Glutamatergic neuron (in vitro differentiated cells): Measurements from ENCODE around the gene EPN3. TPM values are rescaled to one million over a fixed set of nuclear protein-coding genes. Genes with fewer than 3 reads are reported as not detected.

Experiments used
- DNase-seq: peaks from one replicate; pipeline ENCODE4 v3.0.0; 2022
- H3K27ac Mint-ChIP-seq: one replicate; pipeline ENCODE4 v1.8.0; 2020; ENCODE audit warnings: mild to moderate bottlenecking, mixed read lengths, inconsistent platforms; ENCODE audit not compliant: unreplicated experiment
- H3K27me3 Mint-ChIP-seq: one replicate; pipeline ENCODE4 v1.8.0; 2020; ENCODE audit warnings: mild to moderate bottlenecking, moderate library complexity, mixed read lengths, inconsistent platforms; ENCODE audit not compliant: unreplicated experiment
- H3K36me3 Mint-ChIP-seq: one replicate; pipeline ENCODE4 v1.8.0; 2020; ENCODE audit warnings: mild to moderate bottlenecking, mixed read lengths, inconsistent platforms; ENCODE audit not compliant: unreplicated experiment
- H3K4me1 Mint-ChIP-seq: one replicate; pipeline ENCODE4 v1.8.0; 2020; ENCODE audit warnings: mild to moderate bottlenecking, low read depth, mixed read lengths, inconsistent platforms; ENCODE audit not compliant: unreplicated experiment
- H3K4me3 Mint-ChIP-seq: one replicate; pipeline ENCODE4 v1.8.0; 2020; ENCODE audit warnings: mild to moderate bottlenecking, mixed read lengths, inconsistent platforms; ENCODE audit not compliant: unreplicated experiment
- H3K9me3 Mint-ChIP-seq: one replicate; pipeline ENCODE4 v1.8.0; 2020; ENCODE audit warnings: mild to moderate bottlenecking, moderate library complexity, mixed read lengths, inconsistent platforms; ENCODE audit not compliant: unreplicated experiment
- total RNA-seq: library from RNA; stranded (reverse); fragmentation: NEBNext Ultra II Directional; extraction: Animal tissue kit (Norgen Biotek cat#: 25700); gene quantifications from one replicate; pipeline ENCODE4 v1.2.1, GENCODE V29; 2021; ENCODE audit not compliant: unreplicated experiment
- TF ChIP-seq, protein P1 (sequence below): fragments of 200-600 bp; sonication (generic); IDR thresholded peaks from one replicate; pipeline ENCODE4 v1.5.0; 2021; ENCODE audit not compliant: partially characterized antibody, unreplicated experiment

Gene EPN3
- total RNA-seq, 1 donor from 2014 or later: 0.12 TPM

DNA sequence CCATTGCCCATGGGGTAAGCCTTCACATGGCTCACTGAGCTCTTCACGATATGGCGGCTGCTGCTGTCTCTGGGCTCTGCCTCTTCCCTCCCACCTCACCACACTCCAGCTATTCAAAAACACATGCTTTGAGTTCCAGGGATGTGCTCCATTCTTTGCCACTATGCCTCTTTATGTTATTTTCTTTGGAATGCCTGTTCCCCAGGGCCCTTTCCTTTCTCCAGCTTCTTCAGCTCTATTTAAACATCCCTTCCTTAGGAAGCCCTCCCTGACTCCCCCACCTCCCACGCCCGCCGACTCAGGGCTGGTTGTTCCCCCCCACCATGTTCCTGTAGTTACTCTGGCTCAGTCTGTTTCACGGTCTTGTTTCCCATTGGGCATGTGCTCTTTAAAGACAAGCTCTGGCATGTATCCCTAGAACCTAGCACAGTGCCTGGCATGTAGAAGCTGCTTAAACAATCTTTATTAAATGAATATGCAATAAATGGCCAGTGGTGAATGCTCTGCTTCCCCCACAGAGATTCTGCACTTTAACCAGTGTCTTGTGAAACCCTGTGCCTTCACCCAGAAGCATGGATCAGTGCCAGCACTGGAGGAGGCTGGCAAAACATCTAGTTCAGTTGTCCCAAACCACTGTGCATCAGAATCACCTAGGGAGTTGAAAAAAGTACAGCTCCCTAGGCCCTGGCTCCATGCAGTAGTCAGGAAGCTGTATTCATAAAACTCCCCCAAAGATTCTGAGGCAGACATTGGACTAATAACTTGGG, 17.4 kb upstream of the EPN3 start:
- Mint-ChIP-seq H3K36me3 (no peaks in the 10 kb centered on the region), H3K27me3 (peaks cover 5% of the 10 kb centered on the region), H3K4me3 (no peak overlapping the region), H3K27ac (no peak overlapping the region), H3K4me1 (peaks cover 18% of the 10 kb centered on the region), H3K9me3 (no peaks in the 10 kb centered on the region)
- TF ChIP-seq, protein P1, sequence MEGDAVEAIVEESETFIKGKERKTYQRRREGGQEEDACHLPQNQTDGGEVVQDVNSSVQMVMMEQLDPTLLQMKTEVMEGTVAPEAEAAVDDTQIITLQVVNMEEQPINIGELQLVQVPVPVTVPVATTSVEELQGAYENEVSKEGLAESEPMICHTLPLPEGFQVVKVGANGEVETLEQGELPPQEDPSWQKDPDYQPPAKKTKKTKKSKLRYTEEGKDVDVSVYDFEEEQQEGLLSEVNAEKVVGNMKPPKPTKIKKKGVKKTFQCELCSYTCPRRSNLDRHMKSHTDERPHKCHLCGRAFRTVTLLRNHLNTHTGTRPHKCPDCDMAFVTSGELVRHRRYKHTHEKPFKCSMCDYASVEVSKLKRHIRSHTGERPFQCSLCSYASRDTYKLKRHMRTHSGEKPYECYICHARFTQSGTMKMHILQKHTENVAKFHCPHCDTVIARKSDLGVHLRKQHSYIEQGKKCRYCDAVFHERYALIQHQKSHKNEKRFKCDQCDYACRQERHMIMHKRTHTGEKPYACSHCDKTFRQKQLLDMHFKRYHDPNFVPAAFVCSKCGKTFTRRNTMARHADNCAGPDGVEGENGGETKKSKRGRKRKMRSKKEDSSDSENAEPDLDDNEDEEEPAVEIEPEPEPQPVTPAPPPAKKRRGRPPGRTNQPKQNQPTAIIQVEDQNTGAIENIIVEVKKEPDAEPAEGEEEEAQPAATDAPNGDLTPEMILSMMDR: no peak
- DNase-seq: no peak

DNA sequence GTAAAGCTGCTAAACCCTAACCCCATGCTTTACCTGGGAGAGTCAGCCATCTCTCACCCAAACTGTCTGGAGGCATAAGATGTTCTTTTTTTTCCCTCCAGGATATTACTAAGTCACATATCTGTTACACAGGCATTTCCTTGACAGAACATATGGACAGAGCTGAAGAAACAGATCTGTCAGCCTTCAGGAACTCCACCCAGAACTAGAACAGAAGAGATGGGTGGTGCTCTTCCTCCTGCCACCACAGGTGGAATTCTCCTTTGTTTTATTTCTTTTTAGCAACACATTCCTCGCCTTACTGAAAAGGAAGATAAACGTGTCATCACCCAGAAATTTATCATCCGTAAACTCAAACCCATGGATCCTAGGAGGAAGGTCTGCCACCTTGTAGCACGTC, 15.5 kb upstream of the EPN3 start:
- Mint-ChIP-seq H3K9me3 (no peaks in the 10 kb centered on the region), H3K36me3 (no peaks in the 10 kb centered on the region), H3K27ac (no peak overlapping the region), H3K4me3 (no peak overlapping the region), H3K27me3 (peaks cover 5% of the 10 kb centered on the region), H3K4me1 (peaks cover 11% of the 10 kb centered on the region)
- DNase-seq: no peak
- TF ChIP-seq, protein P1: no peak

DNA sequence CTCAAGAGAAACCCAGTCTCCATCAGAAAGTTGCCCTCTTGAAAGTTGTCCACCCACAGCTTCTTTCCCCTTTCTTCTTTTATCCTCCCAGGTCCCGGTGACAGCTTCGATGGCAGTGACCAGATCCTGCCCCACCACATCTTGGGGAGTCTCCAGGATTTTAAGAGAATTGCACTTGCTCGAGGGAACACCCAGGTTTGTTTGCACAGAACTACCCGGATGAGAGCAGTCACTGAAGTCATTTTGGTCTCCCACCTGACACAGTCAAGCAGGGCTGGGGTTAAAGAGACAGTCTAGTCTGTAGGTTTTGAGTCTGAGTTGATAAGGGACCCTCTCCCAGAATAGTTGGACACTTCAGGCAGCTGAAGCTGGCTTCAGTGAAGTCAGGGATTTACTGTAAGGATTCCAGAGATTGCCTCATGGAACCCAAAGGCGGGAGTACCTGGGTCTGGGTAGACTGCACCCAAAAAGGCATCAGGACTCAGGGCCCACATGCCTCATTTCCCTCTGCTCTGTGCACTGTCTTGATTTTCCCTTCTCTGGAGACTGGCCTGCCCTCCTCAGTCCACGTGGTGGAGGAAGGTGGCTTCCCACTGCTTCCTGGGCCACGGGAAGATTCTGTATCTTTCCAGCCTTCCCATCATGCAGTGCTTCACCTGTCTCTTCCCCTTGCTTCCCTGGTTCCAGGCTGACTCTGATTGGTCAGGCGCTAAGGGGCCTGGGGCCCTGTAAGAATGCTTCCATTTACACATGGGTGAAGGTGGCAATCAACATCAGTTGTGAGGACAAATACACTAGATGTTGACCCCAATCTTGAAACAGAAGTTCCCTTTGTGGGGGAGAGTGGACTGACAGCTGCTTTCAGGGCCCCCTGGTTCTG, 14.8 kb upstream of the EPN3 start:
- TF ChIP-seq, protein P1: no peak
- no peaks in the 10 kb centered on the region for H3K36me3 Mint-ChIP-seq
- peaks cover 11% of the 10 kb centered on the region for H3K4me1 Mint-ChIP-seq
- no peak overlapping the region for H3K27ac Mint-ChIP-seq
- H3K27me3 Mint-ChIP-seq: peaks cover 5% of the 10 kb centered on the region
- DNase-seq: no peak
- no peaks in the 10 kb centered on the region for H3K9me3 Mint-ChIP-seq
- no peak overlapping the region for H3K4me3 Mint-ChIP-seq

DNA sequence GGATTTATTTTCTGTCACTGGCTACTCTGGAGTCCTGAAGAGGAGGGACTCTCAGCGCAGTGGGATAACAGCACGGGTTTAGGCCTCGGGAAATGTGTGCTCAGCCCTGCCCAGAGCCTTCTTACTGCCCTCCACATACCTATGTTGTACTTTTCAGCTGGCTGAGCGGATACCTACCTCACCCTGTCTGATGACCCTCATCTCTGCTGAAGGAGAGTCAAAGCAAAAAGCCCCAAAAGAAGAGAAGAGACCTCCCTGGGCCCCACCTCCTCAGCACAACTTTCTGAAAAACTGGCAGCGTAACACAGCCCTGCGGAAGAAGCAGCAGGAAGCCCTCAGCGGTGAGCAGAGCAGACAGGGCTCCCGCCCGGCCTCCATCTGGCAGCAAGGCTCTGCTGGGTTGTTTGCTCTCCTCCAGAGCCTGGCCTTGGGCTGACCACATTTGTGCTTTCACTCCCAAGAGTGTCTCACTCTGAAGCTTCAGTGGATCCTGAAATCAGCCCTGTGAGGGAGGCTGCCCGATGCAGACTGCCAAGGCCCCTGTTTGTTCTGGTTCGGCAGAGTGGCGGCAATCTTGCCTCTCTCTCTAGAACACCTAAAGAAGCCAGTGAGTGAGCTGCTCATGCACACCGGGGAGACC, 14.0 kb upstream of the EPN3 start:
- H3K9me3 Mint-ChIP-seq: no peaks in the 10 kb centered on the region
- TF ChIP-seq, protein P1: no peak
- H3K27ac Mint-ChIP-seq: no peak overlapping the region
- DNase-seq: peak; percentile 35
- H3K27me3 Mint-ChIP-seq: peaks cover 5% of the 10 kb centered on the region
- H3K36me3 Mint-ChIP-seq: no peaks in the 10 kb centered on the region
- no peak overlapping the region for H3K4me3 Mint-ChIP-seq
- peaks cover 11% of the 10 kb centered on the region for H3K4me1 Mint-ChIP-seq
